Astrocyte (in vitro differentiated cells and primary cell): Measurements from ENCODE around the gene KCNH2.

ENCODE experiments used
- CTCF ChIP-seq: IDR thresholded peaks from 2 replicates; pipeline ENCODE4 v1.5.1; 2011; ENCODE audit warnings: low read depth, mild to moderate bottlenecking, inconsistent platforms, low read length, moderate library complexity; ENCODE audit not compliant: insufficient read depth
- EZH2 ChIP-seq: IDR thresholded peaks from 2 replicates; pipeline ENCODE4 v1.6.1; 2012; ENCODE audit warnings: mild to moderate bottlenecking, low read length, inconsistent platforms; ENCODE audit not compliant: insufficient read depth

- TF ChIP-seq CTCF, result no peak
- no peak for TF ChIP-seq EZH2
Measured at GRCh38 chr7:150923196-150923595, 54.9 kb downstream of the KCNH2 start.
